GM12878 (cell line): ENCODE data around the gene ZKSCAN5. TPM values are rescaled to one million over a fixed set of nuclear protein-coding genes. Genes with fewer than 3 reads are reported as not detected.

Experiments
- BRCA1 ChIP-seq: IDR thresholded peaks from 2 replicates; pipeline ENCODE4 v1.6.1; 2011; ENCODE audit warnings: low read depth, low read length, improper control_type of control experiment
- IRF4 ChIP-seq: IDR thresholded peaks from 2 replicates; pipeline ENCODE4 v1.6.1; 2011; ENCODE audit warnings: low read depth, low read length
- NFYA ChIP-seq: IDR thresholded peaks from 2 replicates; pipeline ENCODE4 v1.6.1; 2011; ENCODE audit warnings: low read depth, mild to moderate bottlenecking, low read length, improper control_type of control experiment, borderline replicate concordance
- NFYB ChIP-seq: IDR thresholded peaks from 2 replicates; pipeline ENCODE4 v1.6.1; 2011; ENCODE audit warnings: low read depth, mild to moderate bottlenecking, low read length, improper control_type of control experiment, moderate library complexity; ENCODE audit not compliant: insufficient read depth
- PAX8 ChIP-seq: fragments of 450-650 bp; IDR thresholded peaks from 2 replicates; pipeline ENCODE4 v1.6.1; 2017; ENCODE audit warnings: mild to moderate bottlenecking, moderate library complexity
- RCOR1 ChIP-seq: conservative IDR thresholded peaks from 2 replicates; pipeline ENCODE4 v1.6.1; 2012; ENCODE audit warnings: low read depth, low read length, improper control_type of control experiment
- RFX5 ChIP-seq: IDR thresholded peaks from 2 replicates; pipeline ENCODE4 v1.6.1; 2011; ENCODE audit warnings: low read depth, low read length, improper control_type of control experiment
- STAT3 ChIP-seq: IDR thresholded peaks from 2 replicates; pipeline ENCODE4 v1.6.1; 2011; ENCODE audit warnings: low read depth, low read length, improper control_type of control experiment
- SUPT20H ChIP-seq: IDR thresholded peaks from 2 replicates; pipeline ENCODE4 v1.6.1; 2011; ENCODE audit warnings: low read depth, mild to moderate bottlenecking, low read length, moderate library complexity, borderline replicate concordance; ENCODE audit not compliant: control insufficient read depth
- SUZ12 ChIP-seq: fragments of 200-600 bp; sonication (generic); IDR thresholded peaks from one replicate; pipeline ENCODE4 v1.6.1; 2018; ENCODE audit warnings: antibody characterized with exemption, mild to moderate bottlenecking; ENCODE audit not compliant: unreplicated experiment
- WRNIP1 ChIP-seq: IDR thresholded peaks from 2 replicates; pipeline ENCODE4 v1.6.1; 2011; ENCODE audit warnings: low read depth, low read length, improper control_type of control experiment, borderline replicate concordance
- ZNF622 ChIP-seq: fragments of 450-650 bp; IDR thresholded peaks from 2 replicates; pipeline ENCODE4 v1.6.1; 2017; ENCODE audit warnings: mild to moderate bottlenecking, inconsistent platforms
- polyA plus RNA-seq, 11 experiments: library from polyadenylated mRNA; depleted of rRNA in 4 of 11; unstranded in 6 of 11; stranded (reverse) in 5 of 11; fragments of >200 nt; fragmentation: Nextera tagmentation in 4 of 11; fragmentation: Illumina TruSeq in 1 of 11; extraction: Ambion mirVana in 4 of 11; extraction: Trizol in 1 of 11; gene quantifications; 1 replicate in 1 of 11; 2 replicates in 10 of 11; pipeline versions ENCODE4 v1.2.1 to v1.2.3, GENCODE V29; 2011 to 2016; ENCODE audit warnings: inconsistent platforms in 2 of 11, missing spikeins in 2 of 11, low read depth in 1 of 11
- total RNA-seq, 4 experiments: library from RNA; depleted of rRNA in 3 of 4; stranded (reverse); fragments of >200 nt in 3 of 4; fragmentation: Illumina TruSeq in 1 of 4; extraction: Trizol in 1 of 4; gene quantifications; 2 replicates each; pipeline versions ENCODE4 v1.2.1 to v1.2.3, GENCODE V29; 2013 to 2021
- TF ChIP-seq, protein P1 (sequence below): IDR thresholded peaks from 2 replicates; pipeline ENCODE4 v1.6.1; 2011; ENCODE audit warnings: low read depth, mild to moderate bottlenecking, low read length, moderate library complexity, borderline replicate concordance; ENCODE audit errors: extremely low read depth
- TF ChIP-seq, protein P2 (sequence below): fragments of 450-650 bp; formaldehyde crosslinking; IDR thresholded peaks from 2 replicates; pipeline ENCODE4 v1.4.0; 2020; ENCODE audit warnings: mild to moderate bottlenecking, moderate library complexity
- TF ChIP-seq, protein P3 (sequence below): fragments of 150-350 bp; IDR thresholded peaks from 2 replicates; pipeline ENCODE4 v1.6.1; 2016; ENCODE audit warnings: low read depth, low read length
- TF ChIP-seq, protein P4 (sequence below): IDR thresholded peaks from 2 replicates; pipeline ENCODE4 v1.6.1; 2012; ENCODE audit warnings: low read depth, low read length, improper control_type of control experiment
- TF ChIP-seq, protein P5 (sequence below): IDR thresholded peaks from 2 replicates; pipeline ENCODE4 v1.6.1; 2012; ENCODE audit warnings: low read length, inconsistent platforms

The ZKSCAN5 gene
- total and polyA plus RNA-seq, 10 of the 15 experiments (the other 5 are each of a cell fraction or from before 2014, with no cell fraction given): 2.5 to 10.1 (median 7.7) TPM

DNA sequence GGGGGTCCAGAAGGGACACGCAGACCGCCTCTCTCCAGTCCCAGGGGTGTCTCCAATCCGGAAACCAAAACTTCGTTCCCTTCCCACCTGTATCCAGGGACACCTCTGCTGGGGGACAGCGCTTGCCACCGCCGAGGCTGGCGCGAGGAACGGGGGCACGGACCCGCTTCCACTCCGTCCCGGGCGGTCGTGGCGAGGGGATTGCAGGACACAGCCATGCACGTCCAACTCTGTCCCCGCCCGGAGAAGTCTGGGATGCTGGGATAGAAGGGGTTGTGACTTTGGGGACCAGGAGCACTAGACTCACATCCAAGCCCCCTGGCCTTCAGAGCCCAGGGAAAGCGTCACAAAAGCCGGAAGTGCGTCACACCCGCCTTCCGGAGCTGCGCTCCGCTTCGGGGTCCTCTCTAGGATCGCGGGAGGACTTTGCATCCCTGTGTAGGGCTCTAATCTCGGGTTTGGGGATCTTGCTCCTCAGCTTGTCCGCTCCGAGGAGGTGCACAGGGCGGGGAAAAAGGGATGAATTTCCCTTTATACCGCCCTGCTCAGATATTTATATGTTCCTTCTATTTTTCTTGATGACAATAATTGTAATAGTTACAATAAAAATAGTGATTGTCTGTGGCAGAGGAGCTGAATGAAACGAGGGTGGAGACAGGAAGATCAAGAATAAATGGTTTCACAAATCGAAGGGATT, 47.5 kb downstream of the ZKSCAN5 start, which contains the start of gene FAM200A (continued):
- TF ChIP-seq, protein P1, sequence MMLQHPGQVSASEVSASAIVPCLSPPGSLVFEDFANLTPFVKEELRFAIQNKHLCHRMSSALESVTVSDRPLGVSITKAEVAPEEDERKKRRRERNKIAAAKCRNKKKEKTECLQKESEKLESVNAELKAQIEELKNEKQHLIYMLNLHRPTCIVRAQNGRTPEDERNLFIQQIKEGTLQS: no peak
- TF ChIP-seq NFYB (no peak), RCOR1 (no peak), IRF4 (no peak), SUZ12 (no peak), BRCA1 (no peak), STAT3 (no peak), WRNIP1 (peak; percentile 72; the same call in 1 of the 2 replicates), RFX5 (0 out of 2 replicates have a peak, but pooled peaks have one; percentile 42), PAX8 (no peak), NFYA (no peak), ZNF622 (no peak), SUPT20H (no peak)
- TF ChIP-seq, protein P2, sequence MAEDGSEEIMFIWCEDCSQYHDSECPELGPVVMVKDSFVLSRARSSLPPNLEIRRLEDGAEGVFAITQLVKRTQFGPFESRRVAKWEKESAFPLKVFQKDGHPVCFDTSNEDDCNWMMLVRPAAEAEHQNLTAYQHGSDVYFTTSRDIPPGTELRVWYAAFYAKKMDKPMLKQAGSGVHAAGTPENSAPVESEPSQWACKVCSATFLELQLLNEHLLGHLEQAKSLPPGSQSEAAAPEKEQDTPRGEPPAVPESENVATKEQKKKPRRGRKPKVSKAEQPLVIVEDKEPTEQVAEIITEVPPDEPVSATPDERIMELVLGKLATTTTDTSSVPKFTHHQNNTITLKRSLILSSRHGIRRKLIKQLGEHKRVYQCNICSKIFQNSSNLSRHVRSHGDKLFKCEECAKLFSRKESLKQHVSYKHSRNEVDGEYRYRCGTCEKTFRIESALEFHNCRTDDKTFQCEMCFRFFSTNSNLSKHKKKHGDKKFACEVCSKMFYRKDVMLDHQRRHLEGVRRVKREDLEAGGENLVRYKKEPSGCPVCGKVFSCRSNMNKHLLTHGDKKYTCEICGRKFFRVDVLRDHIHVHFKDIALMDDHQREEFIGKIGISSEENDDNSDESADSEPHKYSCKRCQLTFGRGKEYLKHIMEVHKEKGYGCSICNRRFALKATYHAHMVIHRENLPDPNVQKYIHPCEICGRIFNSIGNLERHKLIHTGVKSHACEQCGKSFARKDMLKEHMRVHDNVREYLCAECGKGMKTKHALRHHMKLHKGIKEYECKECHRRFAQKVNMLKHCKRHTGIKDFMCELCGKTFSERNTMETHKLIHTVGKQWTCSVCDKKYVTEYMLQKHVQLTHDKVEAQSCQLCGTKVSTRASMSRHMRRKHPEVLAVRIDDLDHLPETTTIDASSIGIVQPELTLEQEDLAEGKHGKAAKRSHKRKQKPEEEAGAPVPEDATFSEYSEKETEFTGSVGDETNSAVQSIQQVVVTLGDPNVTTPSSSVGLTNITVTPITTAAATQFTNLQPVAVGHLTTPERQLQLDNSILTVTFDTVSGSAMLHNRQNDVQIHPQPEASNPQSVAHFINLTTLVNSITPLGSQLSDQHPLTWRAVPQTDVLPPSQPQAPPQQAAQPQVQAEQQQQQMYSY (CRISPR knock-in tag): no peak
- TF ChIP-seq, protein P3, sequence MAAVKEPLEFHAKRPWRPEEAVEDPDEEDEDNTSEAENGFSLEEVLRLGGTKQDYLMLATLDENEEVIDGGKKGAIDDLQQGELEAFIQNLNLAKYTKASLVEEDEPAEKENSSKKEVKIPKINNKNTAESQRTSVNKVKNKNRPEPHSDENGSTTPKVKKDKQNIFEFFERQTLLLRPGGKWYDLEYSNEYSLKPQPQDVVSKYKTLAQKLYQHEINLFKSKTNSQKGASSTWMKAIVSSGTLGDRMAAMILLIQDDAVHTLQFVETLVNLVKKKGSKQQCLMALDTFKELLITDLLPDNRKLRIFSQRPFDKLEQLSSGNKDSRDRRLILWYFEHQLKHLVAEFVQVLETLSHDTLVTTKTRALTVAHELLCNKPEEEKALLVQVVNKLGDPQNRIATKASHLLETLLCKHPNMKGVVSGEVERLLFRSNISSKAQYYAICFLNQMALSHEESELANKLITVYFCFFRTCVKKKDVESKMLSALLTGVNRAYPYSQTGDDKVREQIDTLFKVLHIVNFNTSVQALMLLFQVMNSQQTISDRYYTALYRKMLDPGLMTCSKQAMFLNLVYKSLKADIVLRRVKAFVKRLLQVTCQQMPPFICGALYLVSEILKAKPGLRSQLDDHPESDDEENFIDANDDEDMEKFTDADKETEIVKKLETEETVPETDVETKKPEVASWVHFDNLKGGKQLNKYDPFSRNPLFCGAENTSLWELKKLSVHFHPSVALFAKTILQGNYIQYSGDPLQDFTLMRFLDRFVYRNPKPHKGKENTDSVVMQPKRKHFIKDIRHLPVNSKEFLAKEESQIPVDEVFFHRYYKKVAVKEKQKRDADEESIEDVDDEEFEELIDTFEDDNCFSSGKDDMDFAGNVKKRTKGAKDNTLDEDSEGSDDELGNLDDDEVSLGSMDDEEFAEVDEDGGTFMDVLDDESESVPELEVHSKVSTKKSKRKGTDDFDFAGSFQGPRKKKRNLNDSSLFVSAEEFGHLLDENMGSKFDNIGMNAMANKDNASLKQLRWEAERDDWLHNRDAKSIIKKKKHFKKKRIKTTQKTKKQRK: no peak
- TF ChIP-seq, protein P4, sequence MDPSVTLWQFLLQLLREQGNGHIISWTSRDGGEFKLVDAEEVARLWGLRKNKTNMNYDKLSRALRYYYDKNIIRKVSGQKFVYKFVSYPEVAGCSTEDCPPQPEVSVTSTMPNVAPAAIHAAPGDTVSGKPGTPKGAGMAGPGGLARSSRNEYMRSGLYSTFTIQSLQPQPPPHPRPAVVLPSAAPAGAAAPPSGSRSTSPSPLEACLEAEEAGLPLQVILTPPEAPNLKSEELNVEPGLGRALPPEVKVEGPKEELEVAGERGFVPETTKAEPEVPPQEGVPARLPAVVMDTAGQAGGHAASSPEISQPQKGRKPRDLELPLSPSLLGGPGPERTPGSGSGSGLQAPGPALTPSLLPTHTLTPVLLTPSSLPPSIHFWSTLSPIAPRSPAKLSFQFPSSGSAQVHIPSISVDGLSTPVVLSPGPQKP: peak; percentile 80; the same call in 1 of the 2 replicates
- TF ChIP-seq, protein P5, sequence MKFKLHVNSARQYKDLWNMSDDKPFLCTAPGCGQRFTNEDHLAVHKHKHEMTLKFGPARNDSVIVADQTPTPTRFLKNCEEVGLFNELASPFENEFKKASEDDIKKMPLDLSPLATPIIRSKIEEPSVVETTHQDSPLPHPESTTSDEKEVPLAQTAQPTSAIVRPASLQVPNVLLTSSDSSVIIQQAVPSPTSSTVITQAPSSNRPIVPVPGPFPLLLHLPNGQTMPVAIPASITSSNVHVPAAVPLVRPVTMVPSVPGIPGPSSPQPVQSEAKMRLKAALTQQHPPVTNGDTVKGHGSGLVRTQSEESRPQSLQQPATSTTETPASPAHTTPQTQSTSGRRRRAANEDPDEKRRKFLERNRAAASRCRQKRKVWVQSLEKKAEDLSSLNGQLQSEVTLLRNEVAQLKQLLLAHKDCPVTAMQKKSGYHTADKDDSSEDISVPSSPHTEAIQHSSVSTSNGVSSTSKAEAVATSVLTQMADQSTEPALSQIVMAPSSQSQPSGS: no peak
